GM18951 (cell line): Measurements from ENCODE around the gene MVD.

ENCODE experiments used
- POLR2A ChIP-seq: IDR thresholded peaks from 4 replicates; pipeline ENCODE4 v1.6.1; 2011; ENCODE audit warnings: mild to moderate bottlenecking; ENCODE audit not compliant: insufficient read length, insufficient read depth; ENCODE audit errors: extremely low read depth
- in situ Hi-C: fragments of 300-500 bp; cut with MboI; formaldehyde crosslinking; loops from one replicate; pipeline ENCODE4 v1.12.0; 2022; ENCODE audit warnings: low sequenced_read_pairs, mixed read lengths, inconsistent platforms; ENCODE audit not compliant: unreplicated experiment

MVD gene

DNA sequence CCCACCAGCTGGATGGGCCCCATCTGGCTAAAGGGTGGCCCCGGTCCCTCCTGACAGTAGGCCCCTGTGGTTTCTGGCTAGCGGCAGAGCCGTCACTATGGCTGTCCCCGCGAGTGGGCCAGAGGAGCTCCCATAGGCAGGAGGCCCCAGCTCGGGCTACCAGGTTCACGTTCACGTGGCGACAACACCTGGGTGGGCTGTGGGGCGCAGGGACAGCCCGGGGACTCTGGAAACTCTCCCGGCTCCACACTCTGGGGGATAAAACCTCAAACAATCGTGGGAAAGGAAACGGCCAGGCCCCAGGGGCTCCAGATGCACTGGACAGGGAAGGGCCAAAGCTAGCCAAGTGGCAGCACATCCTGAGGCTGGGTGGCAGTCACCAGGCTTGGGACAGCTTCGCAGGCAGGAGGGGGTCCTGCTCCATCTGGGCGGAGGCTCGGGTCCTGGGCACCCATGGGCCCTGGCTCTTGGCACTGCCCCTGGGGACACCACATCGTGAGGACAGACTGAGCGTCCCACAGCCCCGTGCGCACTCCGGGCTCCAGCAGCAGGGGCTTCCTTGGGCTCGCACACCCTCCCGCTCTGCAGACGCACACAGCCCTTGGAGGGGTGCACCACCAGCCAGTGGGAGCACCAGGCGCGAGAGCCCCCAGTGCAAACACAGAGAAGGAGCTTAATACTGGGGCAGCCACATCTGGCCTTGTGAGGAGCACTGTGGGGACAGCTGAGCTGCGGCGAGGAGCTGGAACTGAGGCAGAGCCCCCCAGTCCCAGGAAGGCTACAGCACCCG, 38.9 kb upstream of the MVD start:
- in situ Hi-C loops = no loop called here
- TF ChIP-seq POLR2A = no peak

DNA sequence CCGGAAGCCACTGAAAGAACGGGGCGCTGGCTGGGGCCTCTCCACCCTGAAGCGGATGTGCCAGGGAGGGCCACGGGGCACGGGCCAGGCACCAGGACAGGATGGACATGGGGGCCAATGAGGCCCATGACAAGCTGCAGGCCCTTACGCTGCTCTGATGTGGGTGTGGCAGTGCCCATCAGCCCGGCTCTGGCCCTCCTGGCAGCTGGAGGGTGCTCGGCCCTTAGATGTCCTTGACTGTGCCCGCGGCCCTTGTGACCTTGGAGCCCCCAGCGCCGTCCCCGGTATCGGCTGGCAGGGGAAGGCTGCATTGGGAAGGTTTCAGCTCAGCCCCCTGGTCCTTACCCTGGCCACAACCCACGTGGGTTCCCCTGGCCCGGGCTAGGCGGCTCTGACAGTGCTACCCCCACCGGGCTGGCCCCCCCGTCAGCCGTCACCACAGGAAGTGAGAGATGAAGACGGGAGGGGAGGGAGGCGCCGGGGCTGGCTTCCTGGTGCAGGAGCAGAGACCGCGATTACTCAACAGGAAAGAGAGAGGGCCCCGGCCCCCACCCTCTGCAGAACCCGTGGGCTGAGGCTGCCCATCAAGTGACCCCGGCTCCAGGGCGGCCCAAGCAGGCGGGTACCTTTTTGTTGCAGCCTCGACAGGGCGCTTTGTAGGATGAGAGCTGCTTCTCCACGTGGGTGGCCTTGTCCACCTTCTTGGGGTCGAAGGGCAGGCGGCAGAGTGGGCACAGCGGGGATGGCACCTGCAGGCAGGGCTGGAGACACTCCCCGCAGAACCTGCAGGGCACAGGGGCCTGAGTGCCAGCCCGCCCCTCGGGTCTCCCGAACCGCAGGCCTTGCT, 38.0 kb upstream of the MVD start:
- in situ Hi-C loops = no loop called here
- peak; percentile 56 for TF ChIP-seq POLR2A

DNA sequence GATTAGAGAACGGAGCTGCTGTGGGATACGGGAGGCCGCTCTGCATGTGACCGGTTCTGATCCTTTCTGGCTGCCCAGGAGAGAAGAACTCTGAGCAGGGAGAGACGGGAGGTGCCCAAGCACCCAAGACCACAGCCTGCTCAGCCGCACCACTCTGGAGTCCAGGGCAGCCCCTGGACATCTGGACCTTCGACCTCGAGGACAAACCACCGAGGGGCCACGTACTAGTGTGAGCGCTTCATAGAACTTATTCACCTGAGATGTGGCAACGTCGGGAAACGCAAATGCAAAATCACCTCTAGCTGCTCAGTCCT, 37.4 kb upstream of the MVD start:
- no peak for TF ChIP-seq POLR2A
- in situ Hi-C loops = no loop called here

DNA sequence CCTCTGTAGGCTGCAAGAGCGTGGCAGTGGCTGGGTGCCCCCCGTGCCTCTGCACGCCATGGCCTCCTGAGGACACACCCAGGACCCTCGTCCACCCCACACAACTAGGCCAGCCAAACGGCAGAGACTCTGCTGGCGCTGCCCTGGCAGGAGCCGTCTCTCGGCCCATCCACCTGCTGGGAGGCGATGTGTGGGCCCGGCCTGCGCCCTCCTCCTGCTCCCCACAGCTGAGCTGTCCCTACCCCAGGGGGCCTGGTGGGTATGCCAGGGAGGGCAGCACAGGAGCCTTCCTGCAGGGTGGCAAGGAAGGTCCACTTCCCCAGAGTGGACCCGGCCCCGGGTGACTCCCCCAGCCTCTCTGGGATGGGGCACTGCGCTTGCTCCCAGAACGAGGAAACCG, 36.3 kb upstream of the MVD start:
- TF ChIP-seq POLR2A = no peak
- in situ Hi-C loops = no loop called here

DNA sequence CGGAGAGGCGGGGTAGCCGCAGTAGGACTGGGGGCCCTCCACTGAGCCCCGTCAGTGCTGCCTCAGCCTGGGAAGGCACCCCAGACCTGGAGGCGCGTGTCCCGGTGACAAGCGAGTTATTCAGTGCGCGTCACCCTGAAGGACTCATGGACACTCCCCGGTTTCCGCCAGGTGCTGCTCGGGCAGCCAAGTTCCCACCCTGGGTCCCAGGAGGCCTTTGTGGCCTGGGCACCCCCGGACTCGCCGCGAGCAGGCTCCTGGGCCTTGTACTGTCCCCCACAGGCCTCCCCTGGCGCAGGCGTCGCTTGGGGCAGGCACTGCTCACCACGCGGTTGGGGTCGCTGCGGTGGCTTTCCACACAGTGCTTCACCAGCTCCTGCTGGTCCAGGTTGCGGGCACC, 35.8 kb upstream of the MVD start:
- in situ Hi-C loops = no loop called here
- TF ChIP-seq POLR2A = peak; percentile 9

DNA sequence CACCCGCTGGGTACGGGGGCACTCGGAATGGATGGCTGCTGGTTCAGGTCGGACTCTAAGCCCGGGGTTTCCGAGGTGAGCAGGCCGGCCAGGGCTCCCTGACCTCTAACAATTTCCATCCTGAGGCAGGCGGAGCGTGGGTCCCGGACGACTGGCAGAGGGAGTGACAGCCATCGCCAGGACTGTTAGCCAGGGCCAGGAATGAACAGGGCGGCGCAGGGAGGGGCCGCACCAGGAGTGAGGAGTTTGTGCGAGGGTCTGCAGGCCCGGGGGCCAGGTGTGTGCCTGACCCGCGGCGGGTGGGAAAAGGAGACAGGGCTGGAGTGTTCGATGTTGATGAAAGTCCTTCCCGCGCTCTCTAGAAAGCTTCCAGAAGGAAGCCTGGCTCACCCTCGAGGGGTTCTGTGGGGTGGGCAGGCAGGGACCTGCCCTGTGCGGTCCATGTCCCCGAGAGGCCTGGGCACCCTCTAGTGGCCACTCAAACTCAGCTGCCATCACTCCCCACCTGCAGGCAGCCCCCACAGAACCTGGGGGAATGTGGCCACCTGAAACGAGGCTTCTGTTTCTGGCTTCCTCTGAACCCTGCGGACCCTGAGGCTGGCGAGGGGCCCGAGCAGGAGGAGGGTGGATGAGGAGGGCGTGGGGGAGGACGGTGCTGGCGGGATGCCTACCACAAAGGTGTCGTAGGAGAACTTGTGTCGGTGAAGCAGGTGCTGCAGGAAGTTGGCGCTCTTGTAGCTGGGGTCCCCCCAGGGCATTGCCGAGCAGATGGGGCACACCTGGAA, 35.1 kb upstream of the MVD start:
- in situ Hi-C loops = no loop called here
- TF ChIP-seq POLR2A = no peak

DNA sequence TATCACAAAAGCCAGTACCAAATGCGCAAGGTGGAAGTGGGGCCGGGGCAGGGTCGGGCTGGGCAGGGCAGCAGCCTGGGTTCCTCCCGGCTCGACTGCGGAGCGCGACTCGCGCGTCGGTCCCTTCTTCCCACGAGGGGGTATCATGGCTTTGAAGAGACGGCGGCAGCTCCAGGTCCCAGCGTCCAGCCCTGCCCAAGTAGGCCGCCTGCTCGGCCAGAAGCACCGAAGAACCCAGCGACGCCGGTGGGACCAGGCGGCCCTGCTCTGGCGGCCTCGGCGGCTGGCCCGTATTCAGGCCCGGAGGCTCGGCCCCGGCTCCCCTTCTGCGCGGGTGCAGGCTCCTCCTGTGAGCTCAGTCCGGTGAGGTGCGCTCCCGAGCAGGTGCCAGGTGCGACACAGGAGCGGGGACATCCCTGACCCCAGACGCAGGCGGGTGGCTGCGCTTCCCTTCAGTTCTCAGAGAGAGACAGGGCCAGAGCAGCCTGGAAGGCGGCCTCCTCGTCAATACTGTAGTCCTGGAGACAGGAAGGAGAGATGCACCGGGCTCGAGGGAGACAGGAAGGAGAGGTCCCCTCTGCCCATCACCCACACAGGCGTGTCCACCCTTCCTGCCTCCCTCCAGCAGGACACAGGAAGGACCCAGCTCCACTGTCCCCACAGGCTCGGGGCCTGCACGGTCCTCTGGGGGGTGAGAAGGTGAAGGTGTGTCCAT, 34.4 kb upstream of the MVD start:
- no peak for TF ChIP-seq POLR2A
- in situ Hi-C loops = no loop called here

DNA sequence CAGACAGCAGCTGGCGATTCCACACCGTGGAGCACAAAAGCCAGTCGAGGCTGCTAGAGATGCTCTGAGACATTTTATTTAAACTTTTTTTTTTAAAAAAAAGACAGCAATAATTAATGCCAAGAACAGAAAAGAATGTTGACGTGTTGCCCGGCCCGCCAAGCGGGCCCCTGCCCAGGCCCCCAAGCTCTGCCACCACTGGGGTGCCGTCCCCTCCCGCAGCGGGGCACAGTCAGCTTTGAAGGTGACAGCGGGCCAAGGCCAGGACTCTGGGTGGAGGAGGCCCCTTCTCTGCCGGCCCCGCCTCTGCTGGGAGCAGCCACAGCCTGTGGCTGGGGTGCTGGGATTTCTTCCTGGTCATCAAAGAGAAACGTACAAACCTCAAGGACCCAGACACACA, 33.5 kb upstream of the MVD start:
- no peak for TF ChIP-seq POLR2A
- in situ Hi-C loops = no loop called here

DNA sequence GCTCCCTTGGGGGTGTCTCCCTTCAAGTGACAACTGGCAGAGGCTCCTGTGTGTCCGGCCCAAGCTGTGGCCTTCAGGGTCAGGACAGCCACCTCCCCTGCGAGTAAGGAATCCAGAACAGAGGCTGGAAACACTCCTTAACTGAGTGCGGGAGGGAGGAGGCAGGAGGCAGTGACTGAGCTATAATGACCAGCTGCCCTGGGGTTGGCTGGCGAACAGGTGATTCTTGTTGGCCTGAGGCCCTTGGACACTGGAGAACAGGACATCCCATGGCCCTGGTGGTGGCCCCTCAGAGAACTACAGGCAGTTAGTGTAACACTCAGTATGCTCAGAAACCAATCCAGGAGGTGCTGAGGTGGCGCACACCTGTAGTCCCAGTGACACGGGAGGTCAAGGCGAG, 32.9 kb upstream of the MVD start:
- in situ Hi-C loops = no loop called here
- TF ChIP-seq POLR2A = no peak

DNA sequence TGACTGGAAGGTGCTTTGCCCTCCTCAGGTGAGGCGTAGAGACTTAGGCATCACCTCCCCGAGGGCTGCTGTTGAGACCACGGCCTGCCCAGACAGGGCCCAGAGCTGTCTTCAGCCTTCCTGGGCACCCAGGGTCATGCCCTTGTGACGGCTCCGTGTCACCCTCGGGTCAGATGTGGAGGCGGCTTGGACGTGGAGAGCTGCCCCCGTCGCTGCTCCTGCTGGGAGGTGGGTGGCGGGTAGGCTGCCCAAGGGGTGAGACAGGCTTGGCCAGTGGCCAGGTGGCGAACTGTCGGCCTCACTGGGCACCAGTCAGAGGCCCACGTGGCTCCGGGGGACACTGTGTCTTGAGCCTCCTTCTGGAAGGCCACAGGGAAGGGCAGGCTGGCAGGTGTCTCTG, 32.3 kb upstream of the MVD start:
- TF ChIP-seq POLR2A = no peak
- in situ Hi-C loops = no loop called here

DNA sequence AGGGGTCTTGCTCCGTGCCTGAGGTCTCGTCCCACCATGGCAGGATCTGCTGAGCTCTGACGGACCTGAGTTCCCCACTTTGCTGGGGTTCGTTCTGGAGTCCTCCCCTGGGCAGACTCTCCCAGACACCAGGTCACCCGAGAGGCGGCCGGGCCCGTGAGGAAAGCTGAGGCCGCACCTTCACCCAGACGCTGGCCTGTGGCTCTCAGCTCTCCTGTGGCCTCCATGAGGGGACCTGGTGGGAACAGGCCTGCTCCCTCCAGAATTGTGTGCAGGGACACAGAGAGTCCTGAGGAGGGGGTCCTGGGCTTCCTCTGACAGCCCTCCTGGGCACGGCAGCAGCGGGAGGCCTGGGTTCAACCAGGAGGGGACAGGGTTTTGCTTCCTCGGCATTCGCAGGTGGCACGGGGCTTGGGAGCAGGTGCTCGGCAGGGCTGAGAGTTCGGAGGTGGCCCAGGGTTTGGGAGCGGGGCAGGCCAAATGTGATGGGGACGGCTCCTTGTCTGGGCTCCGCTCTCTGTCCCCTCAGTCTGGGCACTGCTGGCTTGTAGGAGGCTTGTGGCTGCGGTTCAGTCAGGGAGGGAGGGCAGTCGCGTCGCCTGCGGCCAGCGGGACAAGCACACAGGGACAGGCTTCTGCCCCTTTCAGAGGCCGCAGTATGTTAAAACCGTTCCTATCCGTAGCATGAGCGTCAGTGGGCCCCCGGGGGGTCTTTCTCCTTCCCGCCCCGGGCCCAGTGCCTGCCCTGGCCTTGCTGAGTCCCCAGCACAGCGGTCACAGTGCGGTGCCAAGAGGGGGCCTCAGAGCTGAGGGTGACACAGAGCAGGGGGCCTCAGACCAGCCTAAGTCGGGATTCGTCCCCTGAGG, 31.6 kb upstream of the MVD start:
- no peak for TF ChIP-seq POLR2A
- in situ Hi-C loops = no loop called here
